Stimulated activated memory B cell treated with anti-CD40 and anti-IgM and Interleukin-4, amounts not matched to agents 10 μg/mL and 1 μg/mL and 100 μg/mL, for 72 hours (primary cell): ENCODE data around the gene PPFIA4.

Experiments
- ATAC-seq: fragments of 150-1000 bp; cut with Tn5 transposase; 2 replicates; pipeline ENCODE4 v1.10.0; 2021
- H3K27ac Mint-ChIP-seq: one replicate; pipeline ENCODE4 v1.8.0; 2022; ENCODE audit warnings: mild to moderate bottlenecking, mixed read lengths
- H3K27me3 Mint-ChIP-seq: one replicate; pipeline ENCODE4 v1.8.0; 2022; ENCODE audit warnings: mixed read lengths
- H3K36me3 Mint-ChIP-seq: one replicate; pipeline ENCODE4 v1.8.0; 2022; ENCODE audit warnings: mixed read lengths
- H3K4me1 Mint-ChIP-seq: one replicate; pipeline ENCODE4 v1.8.0; 2022; ENCODE audit warnings: mixed read lengths
- H3K4me3 Mint-ChIP-seq: one replicate; pipeline ENCODE4 v1.8.0; 2022; ENCODE audit warnings: mild to moderate bottlenecking, moderate library complexity, mixed read lengths
- H3K9me3 Mint-ChIP-seq: one replicate; pipeline ENCODE4 v1.8.0; 2022; ENCODE audit warnings: mixed read lengths

Gene PPFIA4

DNA sequence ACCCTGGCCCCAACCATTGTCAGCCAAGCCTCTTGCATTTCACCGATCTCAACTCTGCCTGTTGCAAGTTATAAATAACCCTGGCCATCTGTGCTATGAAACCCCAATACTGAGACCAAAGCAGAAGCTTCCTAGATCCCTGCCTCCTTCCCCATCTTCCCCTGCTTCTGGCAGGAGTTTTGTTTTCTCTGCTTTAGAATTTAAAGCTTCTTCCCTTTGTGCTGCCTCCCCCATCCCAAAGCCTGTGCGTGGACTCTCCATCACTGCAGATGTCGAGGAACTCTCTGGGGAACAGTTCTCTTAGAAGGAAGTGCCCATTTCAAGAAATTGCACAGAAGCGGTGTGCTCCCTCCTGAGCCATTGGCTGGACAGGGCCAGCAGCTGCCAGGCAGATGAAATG lies 76.9 kb downstream of the PPFIA4 start:
- Mint-ChIP-seq H3K4me3 (no peak overlapping the region), H3K9me3 (peaks cover 8% of the 10 kb centered on the region), H3K4me1 (no peaks in the 10 kb centered on the region), H3K27ac (no peak overlapping the region), H3K36me3 (no peaks in the 10 kb centered on the region), H3K27me3 (peaks cover 60% of the 10 kb centered on the region)
- no peak for ATAC-seq

DNA sequence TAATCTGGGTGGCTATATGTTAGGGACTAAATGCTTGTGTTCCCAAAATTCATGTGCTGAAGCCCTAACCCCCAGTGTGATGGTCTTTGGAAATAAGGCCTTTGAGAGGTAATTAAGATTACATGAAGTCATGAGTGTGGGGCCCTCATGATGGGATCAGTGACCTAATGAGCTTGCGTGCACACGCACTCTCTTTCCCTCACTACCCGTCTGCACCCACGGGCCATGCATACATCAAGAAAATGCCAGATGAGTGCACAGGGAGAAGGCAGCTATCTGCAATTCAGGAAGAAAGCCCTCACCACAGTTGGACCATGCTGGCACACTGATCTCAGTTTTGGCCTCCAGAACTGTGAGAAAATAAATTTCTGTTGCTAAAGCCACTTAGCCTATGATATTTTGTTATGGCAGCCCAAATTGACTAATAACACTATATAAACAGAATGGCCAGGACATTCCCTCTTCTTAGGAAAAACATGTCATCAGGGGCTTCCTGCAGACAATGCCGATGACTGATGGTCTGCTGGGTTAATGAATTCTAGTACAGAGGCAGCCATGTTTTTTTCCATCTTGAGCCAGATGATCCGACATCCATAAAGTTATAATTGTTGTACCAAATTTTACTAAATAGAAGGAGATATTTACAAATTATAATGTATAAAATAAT lies 77.7 kb downstream of the PPFIA4 start:
- H3K27ac Mint-ChIP-seq: no peak overlapping the region
- H3K9me3 Mint-ChIP-seq: peaks cover 8% of the 10 kb centered on the region
- no peaks in the 10 kb centered on the region for H3K4me1 Mint-ChIP-seq
- no peaks in the 10 kb centered on the region for H3K36me3 Mint-ChIP-seq
- H3K27me3 Mint-ChIP-seq: peaks cover 67% of the 10 kb centered on the region
- H3K4me3 Mint-ChIP-seq: no peak overlapping the region
- no peak for ATAC-seq

DNA sequence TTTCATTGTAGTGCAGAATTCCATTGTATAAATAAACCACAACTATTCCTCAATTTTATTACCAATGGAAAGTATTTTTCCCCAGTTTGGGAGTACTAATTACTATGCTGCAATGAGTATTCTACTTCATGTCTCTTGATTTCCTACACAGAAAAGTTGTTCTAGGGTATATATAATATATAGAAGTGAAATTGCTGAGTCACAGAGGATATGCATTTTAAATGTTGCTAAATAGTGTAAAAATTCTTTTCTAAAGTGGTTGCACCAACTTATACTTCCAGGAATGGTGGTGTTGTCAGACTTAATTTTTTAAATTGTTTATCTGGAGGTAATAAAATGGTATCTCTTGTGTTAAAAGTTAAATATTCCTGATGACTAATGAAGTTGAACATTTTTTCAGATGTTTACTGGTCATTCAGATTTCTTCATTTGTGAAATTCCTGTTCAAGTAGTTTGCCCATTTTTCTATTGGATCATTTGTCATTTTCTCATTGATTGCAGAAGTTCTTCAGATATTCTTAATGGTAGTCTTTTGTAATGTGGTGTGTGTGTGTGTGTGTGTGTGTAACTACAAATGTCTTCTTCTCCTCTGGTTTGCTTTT lies 78.6 kb downstream of the PPFIA4 start:
- Mint-ChIP-seq H3K36me3 (no peaks in the 10 kb centered on the region), H3K27ac (no peak overlapping the region), H3K27me3 (peaks cover 72% of the 10 kb centered on the region), H3K9me3 (peaks cover 8% of the 10 kb centered on the region), H3K4me1 (no peaks in the 10 kb centered on the region), H3K4me3 (no peak overlapping the region)
- ATAC-seq: no peak

DNA sequence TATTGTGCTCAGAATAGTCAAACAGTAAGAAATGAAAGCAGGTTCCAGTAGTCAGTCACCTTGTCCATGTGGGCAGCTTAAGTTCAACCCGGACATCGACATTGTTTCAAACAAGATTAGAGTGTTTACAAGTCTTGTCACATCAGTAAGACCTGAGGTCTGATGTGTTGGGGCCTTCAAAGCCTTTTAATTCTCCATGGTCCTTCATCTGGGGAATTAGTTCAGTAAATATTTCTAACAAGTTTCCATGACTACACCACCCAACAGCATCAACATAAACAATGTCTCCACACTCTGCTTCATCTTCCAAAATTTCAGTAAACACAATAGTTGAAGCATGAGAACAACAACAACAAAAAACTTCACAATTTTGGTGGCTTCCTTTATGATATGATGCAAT lies 86.2 kb downstream of the PPFIA4 start:
- no peak for ATAC-seq
- H3K27me3 Mint-ChIP-seq: peaks cover 43% of the 10 kb centered on the region
- H3K4me1 Mint-ChIP-seq: no peaks in the 10 kb centered on the region
- no peak overlapping the region for H3K27ac Mint-ChIP-seq
- H3K36me3 Mint-ChIP-seq: no peaks in the 10 kb centered on the region
- no peaks in the 10 kb centered on the region for H3K9me3 Mint-ChIP-seq
- H3K4me3 Mint-ChIP-seq: no peak overlapping the region

DNA sequence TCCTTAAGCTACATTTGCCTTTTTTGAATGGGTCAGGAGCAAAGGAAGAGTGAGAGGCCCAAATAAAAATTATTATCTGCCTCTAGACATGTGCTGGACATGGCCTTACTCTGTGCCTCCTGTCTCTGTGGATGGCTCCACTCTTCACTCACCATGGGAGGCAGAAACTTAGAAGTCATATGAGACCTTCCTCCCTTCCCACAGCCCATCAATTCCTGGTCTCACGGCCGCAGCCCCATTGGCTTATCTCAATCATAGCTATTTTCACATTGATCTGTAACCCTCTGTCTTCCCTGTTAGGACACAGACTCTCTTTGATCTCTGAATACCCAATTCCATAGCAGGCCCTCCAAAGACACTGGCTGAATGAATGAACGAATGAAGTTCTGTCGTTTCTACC lies 87.0 kb downstream of the PPFIA4 start:
- no peak overlapping the region for H3K4me3 Mint-ChIP-seq

DNA sequence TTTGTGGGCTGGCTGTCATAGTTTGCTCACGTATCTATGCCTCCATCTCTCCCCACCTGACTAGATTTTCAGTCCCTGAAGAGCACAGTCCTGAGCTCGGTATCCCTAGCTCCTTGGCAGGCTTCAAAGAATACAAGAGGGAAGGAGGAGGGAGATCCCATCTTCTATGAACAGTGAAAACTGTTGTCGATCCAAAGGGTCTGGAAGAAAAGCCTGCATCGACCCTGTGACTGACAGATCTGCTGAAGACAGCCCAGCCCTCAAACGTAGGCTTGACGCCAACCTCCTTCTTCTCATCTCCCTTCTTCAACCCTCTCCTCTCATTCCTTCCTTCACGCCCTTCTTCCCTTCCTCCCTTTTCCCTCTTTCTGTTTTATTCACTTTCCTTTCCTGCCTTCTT lies 87.9 kb downstream of the PPFIA4 start:
- Mint-ChIP-seq H3K27me3 (peaks cover 36% of the 10 kb centered on the region), H3K9me3 (no peaks in the 10 kb centered on the region), H3K27ac (no peak overlapping the region), H3K4me3 (no peak overlapping the region), H3K36me3 (no peaks in the 10 kb centered on the region), H3K4me1 (no peaks in the 10 kb centered on the region)
- no peak for ATAC-seq

More for the DNA sequence above, 87.0 kb downstream of the PPFIA4 start:
- no peaks in the 10 kb centered on the region for H3K9me3 Mint-ChIP-seq
- peaks cover 43% of the 10 kb centered on the region for H3K27me3 Mint-ChIP-seq
- no peaks in the 10 kb centered on the region for H3K36me3 Mint-ChIP-seq
- no peaks in the 10 kb centered on the region for H3K4me1 Mint-ChIP-seq
- no peak overlapping the region for H3K27ac Mint-ChIP-seq
- no peak for ATAC-seq

DNA sequence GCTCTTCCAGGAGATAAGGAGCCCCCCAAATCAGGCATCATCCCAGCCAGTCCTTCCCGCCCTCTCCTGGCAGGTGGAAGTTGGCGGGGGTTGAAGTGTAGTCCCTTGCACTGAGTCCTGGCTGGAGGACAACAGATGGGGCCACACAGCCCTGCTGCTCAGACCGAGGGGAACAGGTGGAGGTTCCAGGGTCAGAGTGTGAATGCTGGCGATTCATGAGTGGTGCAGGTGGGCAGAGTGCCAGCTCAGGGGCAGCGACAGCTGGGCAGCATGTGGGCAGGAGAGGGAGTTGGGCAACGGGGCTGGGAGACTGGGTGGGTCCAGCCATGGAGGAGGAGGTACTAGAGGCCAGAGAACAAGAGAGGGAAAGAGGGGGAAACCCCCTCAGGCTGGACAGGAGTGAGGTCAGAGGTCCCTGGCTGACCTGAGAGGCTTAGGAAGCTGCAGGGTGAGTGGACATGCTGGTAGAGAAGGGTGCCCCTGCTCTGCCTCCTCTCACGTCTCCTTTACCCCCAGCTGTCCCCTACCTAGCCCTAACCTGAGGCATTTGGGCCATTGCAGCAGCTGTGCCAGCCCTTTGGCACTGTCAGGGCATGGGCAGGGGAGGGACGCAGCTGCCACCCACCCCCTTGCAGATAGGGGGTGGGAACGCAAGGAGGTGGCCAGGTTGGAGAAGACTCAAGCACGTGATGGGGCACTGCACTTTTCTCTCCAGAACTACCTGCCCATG lies 90.0 kb downstream of the PPFIA4 start:
- Mint-ChIP-seq H3K27ac (no peak overlapping the region), H3K9me3 (no peaks in the 10 kb centered on the region), H3K4me1 (no peaks in the 10 kb centered on the region), H3K27me3 (peaks cover 45% of the 10 kb centered on the region), H3K4me3 (no peak overlapping the region), H3K36me3 (no peaks in the 10 kb centered on the region)
- no peak for ATAC-seq

DNA sequence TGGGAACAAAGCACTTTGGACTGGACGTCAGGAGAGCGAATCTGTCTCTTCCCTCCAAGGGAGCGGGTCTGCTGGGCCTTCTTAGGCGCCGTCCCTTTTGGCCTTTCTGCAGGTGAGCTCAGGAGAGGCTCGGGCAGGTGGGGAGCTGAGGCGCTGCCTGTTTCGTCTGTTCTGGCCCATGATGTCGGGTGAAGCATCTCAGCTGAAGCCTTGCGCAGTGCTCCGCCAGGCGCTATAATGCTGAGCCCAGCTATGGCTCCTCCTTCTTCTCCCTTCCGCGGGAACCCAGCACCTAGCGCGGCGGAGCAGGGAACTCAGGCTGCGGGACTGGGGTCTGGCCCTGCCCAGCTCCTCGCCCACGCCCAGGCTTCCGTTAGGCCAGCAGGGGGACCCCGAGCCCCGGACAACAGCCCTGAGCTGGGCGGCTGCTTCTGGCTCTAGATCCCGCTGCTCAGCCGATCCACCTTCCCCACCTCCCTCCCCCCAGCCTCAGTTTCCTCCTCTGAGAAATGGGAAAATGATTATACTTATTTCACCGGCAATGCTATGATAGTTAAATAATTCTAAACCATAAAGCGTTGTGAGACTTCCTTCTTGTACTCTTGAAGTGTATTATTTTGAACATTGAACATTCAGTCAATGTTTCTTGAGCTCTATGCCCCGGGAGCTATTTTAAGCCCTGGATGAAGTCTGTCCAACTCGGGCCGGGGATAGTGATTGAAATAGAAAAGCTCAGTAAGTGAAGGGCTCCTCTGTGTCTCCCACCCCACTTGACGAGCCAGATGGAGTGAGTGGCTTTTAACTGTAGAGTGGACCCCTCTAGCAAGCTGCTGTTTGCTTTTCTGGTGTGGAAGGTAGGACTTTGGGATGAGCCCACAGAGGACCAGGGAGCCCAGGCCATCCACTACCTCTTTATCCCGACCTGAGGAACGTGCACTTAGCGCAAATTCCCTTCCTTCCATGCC lies 91.6 kb downstream of the PPFIA4 start:
- Mint-ChIP-seq H3K4me1 (no peaks in the 10 kb centered on the region), H3K27ac (no peak overlapping the region), H3K36me3 (no peaks in the 10 kb centered on the region), H3K4me3 (no peak overlapping the region), H3K9me3 (no peaks in the 10 kb centered on the region), H3K27me3 (peaks cover 60% of the 10 kb centered on the region)
- ATAC-seq: peak; percentile 61

DNA sequence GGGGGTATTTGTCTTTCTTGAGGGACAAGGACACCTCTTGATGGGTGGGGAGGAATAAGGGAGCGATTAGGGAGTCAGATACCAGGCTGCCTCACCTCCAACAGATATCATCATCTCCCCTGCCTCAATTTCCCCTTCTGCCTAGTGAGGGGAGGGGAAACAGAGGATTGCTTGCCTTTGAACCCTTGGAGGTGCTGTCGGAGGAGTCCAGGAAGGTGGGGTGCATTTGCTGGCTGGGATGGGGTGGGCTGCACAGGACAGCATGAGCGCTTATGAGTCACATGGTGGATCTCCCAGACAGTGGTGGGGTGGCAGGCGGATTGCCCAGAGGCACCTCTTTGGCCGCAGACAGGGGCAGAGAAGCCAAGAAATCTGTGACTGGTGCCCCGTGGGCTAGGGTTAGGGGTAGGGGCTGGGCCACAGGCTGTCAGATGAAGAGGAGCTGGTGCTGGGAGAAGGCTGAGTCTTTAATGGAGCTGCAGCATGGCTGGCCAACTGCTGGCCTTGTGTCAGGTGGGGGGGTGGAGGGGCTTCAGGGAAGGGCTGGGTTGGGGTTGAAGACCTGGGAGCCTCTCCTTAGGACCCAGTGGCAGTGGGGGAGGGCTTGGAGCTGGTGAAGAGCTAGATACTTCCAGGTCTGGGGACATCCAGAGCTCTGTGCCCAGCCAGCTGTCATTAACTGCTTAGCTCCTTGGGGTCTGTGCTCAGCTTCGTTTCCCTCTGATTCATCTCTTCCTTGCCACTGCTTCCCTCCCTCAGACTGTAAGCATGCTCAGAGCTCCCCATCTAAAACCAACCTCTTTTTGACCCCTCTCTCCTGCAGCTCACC lies 94.2 kb downstream of the PPFIA4 start:
- peak; percentile 29 for ATAC-seq
- no peaks in the 10 kb centered on the region for H3K36me3 Mint-ChIP-seq
- peaks cover 82% of the 10 kb centered on the region for H3K27me3 Mint-ChIP-seq
- H3K4me1 Mint-ChIP-seq: no peaks in the 10 kb centered on the region
- H3K4me3 Mint-ChIP-seq: no peak overlapping the region
- H3K27ac Mint-ChIP-seq: no peak overlapping the region
- no peaks in the 10 kb centered on the region for H3K9me3 Mint-ChIP-seq

DNA sequence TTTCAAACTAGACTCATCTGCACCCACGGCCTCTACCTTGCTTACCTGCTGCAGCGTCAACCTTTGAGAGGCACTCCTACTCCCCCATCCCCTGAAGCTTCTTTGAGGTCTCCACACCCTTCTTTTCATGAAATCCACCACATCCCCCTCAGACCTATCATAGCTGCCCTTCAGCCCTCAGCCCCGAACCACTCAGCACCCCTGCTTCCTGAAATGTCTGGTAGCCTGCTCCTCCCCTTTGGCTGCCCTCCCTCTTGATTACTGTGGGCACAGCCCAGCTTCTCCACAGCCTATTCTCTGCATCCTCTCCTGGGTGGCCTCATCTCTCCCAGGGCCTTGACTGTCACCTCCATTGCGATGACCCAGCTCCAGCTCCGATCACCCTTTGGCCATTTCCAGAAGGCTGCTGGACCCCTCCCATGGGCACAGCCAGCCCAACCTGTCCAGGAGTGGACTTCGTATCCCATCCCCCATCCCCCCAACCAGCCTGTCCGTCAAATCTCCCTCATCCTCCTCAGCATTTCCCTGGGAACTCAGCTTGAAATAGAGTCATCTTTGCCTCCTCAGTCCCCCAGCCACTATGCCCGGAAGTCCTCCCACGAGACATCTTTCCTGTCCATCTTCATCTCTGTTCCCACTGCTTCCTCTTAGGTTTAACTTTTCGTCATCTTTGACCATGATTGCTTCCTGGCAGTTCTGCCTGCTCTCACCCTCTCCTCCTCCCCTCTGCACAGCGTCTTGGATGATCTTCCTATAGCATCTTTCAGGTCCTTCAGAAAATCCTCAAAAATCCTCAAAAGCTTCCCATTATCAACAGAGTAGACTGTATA lies 95.1 kb downstream of the PPFIA4 start:
- Mint-ChIP-seq H3K36me3 (no peaks in the 10 kb centered on the region), H3K9me3 (no peaks in the 10 kb centered on the region), H3K27me3 (peaks cover 83% of the 10 kb centered on the region), H3K27ac (no peak overlapping the region), H3K4me3 (no peak overlapping the region), H3K4me1 (no peaks in the 10 kb centered on the region)
- no peak for ATAC-seq

DNA sequence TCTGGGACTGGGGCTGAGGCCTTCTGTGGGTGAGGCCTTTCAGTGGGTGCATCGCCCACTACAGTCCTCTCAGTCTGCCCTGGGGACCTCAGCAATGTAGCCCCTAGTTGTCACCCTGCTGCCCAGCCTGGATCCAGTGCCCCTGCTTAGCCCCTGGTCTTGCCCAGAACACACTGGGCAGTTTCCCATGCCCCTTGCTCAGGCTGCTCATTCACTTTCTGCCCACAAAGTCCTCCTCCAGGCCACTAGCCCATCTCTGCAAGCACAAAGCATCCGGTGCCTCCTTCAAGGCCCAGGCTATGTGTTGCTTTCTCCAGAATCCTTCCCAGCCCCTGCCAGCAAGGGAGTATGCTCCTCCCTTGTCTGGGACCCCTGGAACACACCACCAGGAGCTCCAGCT lies 95.9 kb downstream of the PPFIA4 start:
- peaks cover 6% of the 10 kb centered on the region for H3K4me1 Mint-ChIP-seq
- no peaks in the 10 kb centered on the region for H3K36me3 Mint-ChIP-seq
- H3K4me3 Mint-ChIP-seq: no peak overlapping the region
- H3K27ac Mint-ChIP-seq: no peak overlapping the region
- H3K27me3 Mint-ChIP-seq: peaks cover 83% of the 10 kb centered on the region
- ATAC-seq: no peak
- H3K9me3 Mint-ChIP-seq: no peaks in the 10 kb centered on the region

DNA sequence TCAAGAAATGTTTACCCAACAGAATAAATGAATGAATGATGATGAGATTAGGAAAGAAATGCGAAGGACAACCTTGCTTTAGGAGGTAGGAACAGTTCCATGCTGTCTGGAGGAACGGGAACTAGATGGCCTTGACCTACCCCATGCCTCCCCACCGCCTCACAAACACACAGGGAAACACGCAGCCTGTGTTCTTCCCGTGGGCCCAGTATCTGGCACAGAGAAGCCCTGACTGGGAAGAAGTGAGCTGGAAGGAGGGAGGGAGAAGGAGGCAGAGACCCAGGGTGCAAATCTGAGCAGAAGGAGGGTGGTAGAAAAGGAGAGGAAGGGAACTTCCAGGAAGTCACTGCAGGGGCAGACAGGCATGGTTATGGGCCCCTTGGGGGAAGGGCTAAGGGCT lies 97.7 kb downstream of the PPFIA4 start:
- no peaks in the 10 kb centered on the region for H3K9me3 Mint-ChIP-seq
- no peak for ATAC-seq
- no peak overlapping the region for H3K27ac Mint-ChIP-seq
- H3K36me3 Mint-ChIP-seq: no peaks in the 10 kb centered on the region
- H3K4me1 Mint-ChIP-seq: peaks cover 17% of the 10 kb centered on the region
- peaks cover 88% of the 10 kb centered on the region for H3K27me3 Mint-ChIP-seq
- H3K4me3 Mint-ChIP-seq: no peak overlapping the region

DNA sequence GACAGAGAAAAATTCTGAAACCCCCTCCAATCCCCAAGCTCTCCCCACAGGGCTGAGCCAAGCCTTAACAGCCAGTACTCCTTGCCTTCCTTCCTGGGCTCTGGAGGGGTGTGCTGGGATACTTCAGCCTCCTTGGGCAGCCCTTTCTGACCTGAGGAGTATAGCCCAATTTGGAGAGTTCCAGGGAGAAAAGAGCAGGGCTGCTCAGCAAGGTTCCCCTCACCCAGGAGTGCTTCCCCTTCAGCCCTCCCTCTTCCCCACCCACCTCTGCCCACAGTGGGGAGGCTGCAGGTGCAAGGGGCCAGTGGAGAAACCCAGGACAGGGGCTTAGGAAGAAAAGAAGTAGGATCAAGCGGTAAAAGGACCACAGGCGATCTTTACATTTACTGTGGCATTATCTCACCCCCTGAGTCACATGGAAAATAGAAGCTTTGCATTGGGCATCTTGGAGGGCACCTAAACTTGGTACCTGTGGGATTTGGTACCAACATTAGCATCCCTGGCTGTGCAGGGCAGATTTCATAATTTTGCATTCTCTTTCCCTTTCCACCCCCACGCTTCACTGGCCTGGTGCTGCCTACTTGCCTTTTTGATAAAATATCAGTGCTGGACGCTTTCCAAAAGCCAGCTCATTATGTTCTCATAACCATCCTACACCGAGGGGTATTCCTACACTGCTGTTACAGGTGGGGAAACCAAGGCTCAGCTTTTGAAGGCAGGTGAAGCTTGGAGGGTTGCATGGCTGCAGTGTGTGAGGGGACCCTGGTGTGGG lies 98.4 kb downstream of the PPFIA4 start:
- Mint-ChIP-seq H3K36me3 (no peaks in the 10 kb centered on the region), H3K4me3 (no peak overlapping the region), H3K27ac (no peak overlapping the region), H3K9me3 (no peaks in the 10 kb centered on the region), H3K27me3 (peaks cover 94% of the 10 kb centered on the region), H3K4me1 (peaks cover 17% of the 10 kb centered on the region)
- no peak for ATAC-seq
